Panc1 (cell line): ENCODE data around the gene MAP1A. TPM values are rescaled to one million over a fixed set of nuclear protein-coding genes. Genes with fewer than 3 reads are reported as not detected.

Experiments
- ATAC-seq: fragments of 200-7000 bp; cut with Tn5 transposase; 2 replicates; pipeline ENCODE4 v1.9.1; 2020; ENCODE audit warnings: mild to moderate bottlenecking, moderate library complexity
- BruUV-seq: library from RNA; stranded (reverse); fragments of 400-500 nt; replicated peaks from 2 replicates; lab custom pipeline; 2021; lab: Mats Ljungman, UMichigan
- CTCF ChIA-PET: fragments of 300-600 bp; sonication (Branson Sonifier 250); formaldehyde crosslinking; loops from one replicate; lab custom pipeline; 2022; ENCODE audit warnings: antibody characterized with exemption; lab: Charles Lee
- POLR2A ChIA-PET: fragments of 300-600 bp; sonication (Branson Sonifier 250); formaldehyde crosslinking; loops from one replicate; lab custom pipeline; 2022; ENCODE audit warnings: antibody characterized with exemption; lab: Charles Lee
- DNase-seq: peaks from one replicate; pipeline ENCODE4 v3.0.0-alpha.2; 2010; ENCODE audit warnings: low read depth, low spot score
- H3K27ac ChIP-seq: 2 replicates; pipeline ENCODE4 v1.5.1; 2011; ENCODE audit warnings: mild to moderate bottlenecking, low read length, inconsistent platforms
- H3K27me3 ChIP-seq: fragments of 200-500 bp; sonication (Bioruptor generic); 2 replicates; pipeline ENCODE4 v1.6.0; 2014; ENCODE audit warnings: low read length, inconsistent platforms; ENCODE audit not compliant: control insufficient read depth, insufficient read depth
- H3K36me3 ChIP-seq: fragments of 200-500 bp; sonication (Bioruptor generic); 2 replicates; pipeline ENCODE4 v1.5.1; 2014; ENCODE audit warnings: inconsistent platforms, mild to moderate bottlenecking, low read length, moderate library complexity; ENCODE audit not compliant: control insufficient read depth, insufficient read depth
- H3K4me1 ChIP-seq: 2 replicates; pipeline ENCODE4 v1.5.1; 2011; ENCODE audit warnings: inconsistent platforms, mild to moderate bottlenecking, low read length, moderate library complexity; ENCODE audit not compliant: control insufficient read depth, insufficient read depth
- H3K4me3 ChIP-seq, 2 experiments: 2 replicates each; pipeline ENCODE4 v1.5.1; 2011 to 2012; ENCODE audit warnings: low read depth in 2 of 2, low read length in 2 of 2, mild to moderate bottlenecking in 2 of 2, inconsistent platforms in 1 of 2, moderate library complexity in 1 of 2
- H3K9me3 ChIP-seq: fragments of 200-500 bp; sonication (Bioruptor generic); 2 replicates; pipeline ENCODE4 v1.5.1; 2014; ENCODE audit warnings: low read depth, mild to moderate bottlenecking, inconsistent platforms, low read length, moderate library complexity; ENCODE audit not compliant: control insufficient read depth, insufficient read depth
- CTCF ChIP-seq: fragments of 450-650 bp; IDR thresholded peaks from 2 replicates; pipeline ENCODE4 v1.5.1; 2017; ENCODE audit warnings: mild to moderate bottlenecking
- POLR2AphosphoS5 ChIP-seq: IDR thresholded peaks from 2 replicates; pipeline ENCODE4 v1.6.1; 2012; ENCODE audit warnings: mild to moderate bottlenecking, low read depth, low read length, moderate library complexity
- REST ChIP-seq, 2 experiments: IDR thresholded peaks; 2 replicates each; pipeline ENCODE4 v1.6.1; 2011 to 2012; ENCODE audit warnings: low read depth in 2 of 2, control low read depth in 1 of 2, low read length in 1 of 2, mild to moderate bottlenecking in 1 of 2, moderate library complexity in 1 of 2; ENCODE audit not compliant: insufficient read depth in 1 of 2
- SIN3A ChIP-seq: IDR thresholded peaks from 2 replicates; pipeline ENCODE4 v1.6.1; 2012; ENCODE audit warnings: low read depth, mild to moderate bottlenecking, low read length, moderate library complexity, borderline replicate concordance; ENCODE audit not compliant: insufficient read depth
- TCF7L2 ChIP-seq: IDR thresholded peaks from 2 replicates; pipeline ENCODE4 v1.6.1; 2011; ENCODE audit warnings: mild to moderate bottlenecking, low read depth, low read length, inconsistent platforms
- in situ Hi-C: cut with HindIII; loops from 2 replicates; pipeline ENCODE4 v1.10.0; 2016; ENCODE audit warnings: low sequenced_read_pairs, low pct_unique_long_range_greater_than_20kb
- intact Hi-C: fragments of 100-400 bp; cut with micrococcal nuclease; formaldehyde crosslinking; loops from one replicate; pipeline ENCODE4 v1.10.0; 2022; ENCODE audit not compliant: unreplicated experiment
- total RNA-seq: library from RNA; stranded (reverse); gene quantifications from one replicate; pipeline ENCODE4 v1.2.1, GENCODE V29; 2021; ENCODE audit not compliant: unreplicated experiment

The MAP1A gene
- total RNA-seq, 1 experiment from 2014 or later: 1.6 TPM

GRCh38 chr15:43489191-43489590 lies 28.2 kb upstream of the MAP1A start:
- TSS peak; percentile 16 for BruUV-seq
- Histone ChIP-seq H3K27ac (no peak overlapping the region), H3K36me3 (peaks cover 14% of the 10 kb centered on the region), H3K4me1 (peaks cover 20% of the 10 kb centered on the region), H3K27me3 (no peaks in the 10 kb centered on the region), H3K9me3 (no peaks in the 10 kb centered on the region), H3K4me3 (no peak overlapping the region)
- CTCF ChIA-PET: no interaction called here
- intact Hi-C loops: no loop called here
- POLR2A ChIA-PET: interaction anchor here (0.6 kb wide), 2 partner anchors 57 to 1214 kb away, joined by 4 to 7 read pairs; no protein-coding TSS in a partner anchor
- TF ChIP-seq SIN3A (no peak), CTCF (no peak), REST (IDR thresholded peaks at IDR 0.05; ENCODE audit: insufficient read depth in 1 of 2, low read depth in 2 of 2, low read length in 1 of 2) (no peak), TCF7L2 (no peak), POLR2AphosphoS5 (no peak)
- in situ Hi-C loops: no loop called here
- DNase-seq: no peak
- no peak for ATAC-seq

- in situ Hi-C loops (no loop called here), intact Hi-C loops (no loop called here)
- Histone ChIP-seq H3K27ac (peak overlapping the region; percentile 92), H3K4me1 (peaks cover 20% of the 10 kb centered on the region), H3K36me3 (peaks cover 14% of the 10 kb centered on the region), H3K27me3 (no peaks in the 10 kb centered on the region), H3K9me3 (no peaks in the 10 kb centered on the region), H3K4me3 (peak overlapping the region; percentile 70 to 94)
- TF ChIP-seq TCF7L2: no peak
- no peak for TF ChIP-seq SIN3A
- TF ChIP-seq REST (IDR thresholded peaks at IDR 0.05; ENCODE audit: insufficient read depth in 1 of 2, low read depth in 2 of 2, low read length in 1 of 2): no peak
- ChIA-PET CTCF (no interaction called here), POLR2A (interaction anchor here (3.0 kb wide), 1 partner anchor 18 kb away, joined by 18 read pairs; no protein-coding TSS in a partner anchor)
- BruUV-seq: TSS peak; percentile 68
- DNase-seq (no peak), ATAC-seq (no peak)
Measured at GRCh38 chr15:43492266-43492665, 25.1 kb upstream of the MAP1A start.
